ENCODE results near the gene PRCC. TPM values are rescaled to one million over a fixed set of nuclear protein-coding genes. Genes with fewer than 3 reads are reported as not detected.
A peak's percentile ranks its signal among the peaks of the same experiment; 100 is the strongest.

Gene PRCC
- total and polyA plus RNA-seq, 2 of the 13 experiments (the other 11 are each of a cell fraction or from before 2014, with no cell fraction given) = 24.2 to 40.5 TPM

DNA sequence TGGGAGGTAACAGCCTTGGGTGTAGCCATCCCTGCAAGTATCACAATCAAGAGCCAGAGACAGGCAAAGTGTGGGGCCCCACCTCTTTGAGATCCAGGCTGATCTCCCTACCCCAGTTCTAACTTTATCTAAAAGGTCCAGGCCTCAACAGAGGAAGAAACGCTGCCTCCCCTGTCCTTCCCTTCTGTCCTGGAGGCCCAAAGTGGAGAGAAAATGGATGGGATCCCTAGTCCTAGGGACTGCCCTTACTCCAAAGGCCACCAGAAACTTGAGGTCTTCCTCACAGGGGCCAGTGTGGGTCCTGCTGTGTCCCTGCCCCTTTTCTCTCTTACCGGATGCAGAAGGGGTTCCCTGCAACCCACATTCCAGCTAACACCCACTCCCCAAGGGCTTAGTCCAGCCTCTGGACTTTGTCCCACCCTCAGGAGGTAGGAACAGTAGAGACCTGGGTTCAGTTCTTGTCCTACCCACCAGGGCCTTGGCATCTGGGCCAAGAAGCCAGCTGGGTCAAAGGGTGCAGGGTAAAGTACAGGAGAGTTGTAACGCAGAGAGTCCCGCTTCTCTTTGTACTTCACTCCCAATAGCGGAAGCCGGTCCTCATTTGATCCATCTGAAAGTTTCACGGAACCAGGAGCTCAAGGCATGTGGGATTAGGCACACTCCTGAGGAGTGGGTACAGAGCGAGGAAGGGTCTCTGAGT lies 17.8 kb upstream of the PRCC start (continued):
- TF ChIP-seq, protein P1, sequence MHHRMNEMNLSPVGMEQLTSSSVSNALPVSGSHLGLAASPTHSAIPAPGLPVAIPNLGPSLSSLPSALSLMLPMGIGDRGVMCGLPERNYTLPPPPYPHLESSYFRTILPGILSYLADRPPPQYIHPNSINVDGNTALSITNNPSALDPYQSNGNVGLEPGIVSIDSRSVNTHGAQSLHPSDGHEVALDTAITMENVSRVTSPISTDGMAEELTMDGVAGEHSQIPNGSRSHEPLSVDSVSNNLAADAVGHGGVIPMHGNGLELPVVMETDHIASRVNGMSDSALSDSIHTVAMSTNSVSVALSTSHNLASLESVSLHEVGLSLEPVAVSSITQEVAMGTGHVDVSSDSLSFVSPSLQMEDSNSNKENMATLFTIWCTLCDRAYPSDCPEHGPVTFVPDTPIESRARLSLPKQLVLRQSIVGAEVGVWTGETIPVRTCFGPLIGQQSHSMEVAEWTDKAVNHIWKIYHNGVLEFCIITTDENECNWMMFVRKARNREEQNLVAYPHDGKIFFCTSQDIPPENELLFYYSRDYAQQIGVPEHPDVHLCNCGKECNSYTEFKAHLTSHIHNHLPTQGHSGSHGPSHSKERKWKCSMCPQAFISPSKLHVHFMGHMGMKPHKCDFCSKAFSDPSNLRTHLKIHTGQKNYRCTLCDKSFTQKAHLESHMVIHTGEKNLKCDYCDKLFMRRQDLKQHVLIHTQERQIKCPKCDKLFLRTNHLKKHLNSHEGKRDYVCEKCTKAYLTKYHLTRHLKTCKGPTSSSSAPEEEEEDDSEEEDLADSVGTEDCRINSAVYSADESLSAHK (CRISPR knock-in tag; IDR thresholded peaks at IDR 0.05; ENCODE audit: borderline replicate concordance) = no peak
- TF ChIP-seq ZNF333 (CRISPR knock-in tag; IDR thresholded peaks at IDR 0.05; ENCODE audit: borderline replicate concordance) (no peak), ZNF343 (CRISPR knock-in tag; IDR thresholded peaks at IDR 0.05) (no peak), ERF (CRISPR knock-in tag; IDR thresholded peaks at IDR 0.05) (no peak), SP1 (IDR thresholded peaks at IDR 0.05) (no peak), SP1 (CRISPR knock-in tag; IDR thresholded peaks at IDR 0.05) (no peak), HNRNPH1 (optimal IDR thresholded peaks at IDR 0.05; ENCODE audit: low read depth, low read length) (no peak), ZNF660 (CRISPR knock-in tag; IDR thresholded peaks at IDR 0.05; ENCODE audit: borderline replicate concordance, low read depth) (no peak), NFRKB (IDR thresholded peaks at IDR 0.05) (no peak), ZNF383 (CRISPR knock-in tag; IDR thresholded peaks at IDR 0.05; ENCODE audit: borderline replicate concordance) (no peak), MYC (CRISPR knock-in tag; IDR thresholded peaks at IDR 0.05; ENCODE audit: borderline replicate concordance) (peak; percentile 31; the same call in 1 of the 2 replicates), XRCC5 (optimal IDR thresholded peaks at IDR 0.05; ENCODE audit: low read length) (no peak), ZNF354B (CRISPR knock-in tag; IDR thresholded peaks at IDR 0.05) (no peak), HOXA9 (CRISPR knock-in tag; IDR thresholded peaks at IDR 0.05; ENCODE audit: borderline replicate concordance) (no peak), ZNF12 (CRISPR knock-in tag; IDR thresholded peaks at IDR 0.05) (no peak), RBM22 (optimal IDR thresholded peaks at IDR 0.05; ENCODE audit: low read length) (no peak), KLF13 (CRISPR knock-in tag; IDR thresholded peaks at IDR 0.05) (no peak), ZMYM4 (CRISPR knock-in tag; IDR thresholded peaks at IDR 0.05) (0 out of 2 replicates have a peak, but pooled peaks have one; percentile 20), ZNF256 (CRISPR knock-in tag; conservative IDR thresholded peaks at IDR 0.05) (no peak), POLR2AphosphoS5 (IDR thresholded peaks at IDR 0.05; ENCODE audit: low read depth, low read length) (peak; percentile 39; the same call in 1 of the 2 replicates), ZNF841 (CRISPR knock-in tag; IDR thresholded peaks at IDR 0.05; ENCODE audit: borderline replicate concordance) (no peak), SNAPC2 (CRISPR knock-in tag; IDR thresholded peaks at IDR 0.05) (no peak), ZNF10 (CRISPR knock-in tag; IDR thresholded peaks at IDR 0.05; ENCODE audit: borderline replicate concordance, low read depth) (no peak), ZC3H13 (CRISPR knock-in tag; IDR thresholded peaks at IDR 0.05) (no peak), POGZ (CRISPR knock-in tag; IDR thresholded peaks at IDR 0.05) (no peak), STAG1 (CRISPR knock-in tag; IDR thresholded peaks at IDR 0.05) (no peak)
- TF ChIP-seq, protein P2, sequence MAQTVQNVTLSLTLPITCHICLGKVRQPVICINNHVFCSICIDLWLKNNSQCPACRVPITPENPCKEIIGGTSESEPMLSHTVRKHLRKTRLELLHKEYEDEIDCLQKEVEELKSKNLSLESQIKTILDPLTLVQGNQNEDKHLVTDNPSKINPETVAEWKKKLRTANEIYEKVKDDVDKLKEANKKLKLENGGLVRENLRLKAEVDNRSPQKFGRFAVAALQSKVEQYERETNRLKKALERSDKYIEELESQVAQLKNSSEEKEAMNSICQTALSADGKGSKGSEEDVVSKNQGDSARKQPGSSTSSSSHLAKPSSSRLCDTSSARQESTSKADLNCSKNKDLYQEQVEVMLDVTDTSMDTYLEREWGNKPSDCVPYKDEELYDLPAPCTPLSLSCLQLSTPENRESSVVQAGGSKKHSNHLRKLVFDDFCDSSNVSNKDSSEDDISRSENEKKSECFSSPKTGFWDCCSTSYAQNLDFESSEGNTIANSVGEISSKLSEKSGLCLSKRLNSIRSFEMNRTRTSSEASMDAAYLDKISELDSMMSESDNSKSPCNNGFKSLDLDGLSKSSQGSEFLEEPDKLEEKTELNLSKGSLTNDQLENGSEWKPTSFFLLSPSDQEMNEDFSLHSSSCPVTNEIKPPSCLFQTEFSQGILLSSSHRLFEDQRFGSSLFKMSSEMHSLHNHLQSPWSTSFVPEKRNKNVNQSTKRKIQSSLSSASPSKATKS (CRISPR knock-in tag; IDR thresholded peaks at IDR 0.05) = no peak
- TF ChIP-seq, protein P3, sequence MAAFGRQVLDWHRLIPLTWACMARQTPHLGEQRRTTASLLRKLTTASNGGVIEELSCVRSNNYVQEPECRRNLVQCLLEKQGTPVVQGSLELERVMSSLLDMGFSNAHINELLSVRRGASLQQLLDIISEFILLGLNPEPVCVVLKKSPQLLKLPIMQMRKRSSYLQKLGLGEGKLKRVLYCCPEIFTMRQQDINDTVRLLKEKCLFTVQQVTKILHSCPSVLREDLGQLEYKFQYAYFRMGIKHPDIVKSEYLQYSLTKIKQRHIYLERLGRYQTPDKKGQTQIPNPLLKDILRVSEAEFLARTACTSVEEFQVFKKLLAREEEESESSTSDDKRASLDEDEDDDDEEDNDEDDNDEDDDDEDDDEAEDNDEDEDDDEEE (CRISPR knock-in tag; IDR thresholded peaks at IDR 0.05) = no peak
